Measurements from ENCODE around the gene PPP2R2B.

The PPP2R2B gene

DNA sequence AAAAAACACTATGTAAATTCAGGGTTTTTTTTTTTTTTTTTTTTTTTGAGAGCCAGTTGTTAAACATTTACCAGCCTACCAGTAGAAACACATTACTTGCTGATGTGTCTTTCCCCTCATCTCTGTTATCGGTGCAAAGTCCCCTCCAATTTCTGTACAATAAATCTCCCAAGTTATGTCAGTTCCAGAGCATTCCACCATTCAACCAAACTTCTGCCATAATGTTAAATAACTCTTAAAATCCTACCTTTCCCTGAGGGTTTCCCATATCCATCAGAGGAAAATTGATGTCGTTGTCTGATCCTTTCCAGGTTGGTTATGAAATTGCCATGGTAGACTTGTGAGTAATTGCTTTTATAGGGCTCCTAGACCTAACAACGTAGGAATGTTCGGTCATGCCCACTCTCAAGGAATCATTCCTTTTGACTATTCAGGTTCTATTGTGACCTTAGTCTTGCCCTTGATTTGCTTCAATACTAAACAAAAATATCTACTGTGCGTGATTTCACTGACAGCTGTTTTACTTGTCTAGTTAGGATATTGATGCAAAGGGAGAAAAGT, 5.6 kb upstream of the PPP2R2B start (continued):
- TF ChIP-seq, protein P1, sequence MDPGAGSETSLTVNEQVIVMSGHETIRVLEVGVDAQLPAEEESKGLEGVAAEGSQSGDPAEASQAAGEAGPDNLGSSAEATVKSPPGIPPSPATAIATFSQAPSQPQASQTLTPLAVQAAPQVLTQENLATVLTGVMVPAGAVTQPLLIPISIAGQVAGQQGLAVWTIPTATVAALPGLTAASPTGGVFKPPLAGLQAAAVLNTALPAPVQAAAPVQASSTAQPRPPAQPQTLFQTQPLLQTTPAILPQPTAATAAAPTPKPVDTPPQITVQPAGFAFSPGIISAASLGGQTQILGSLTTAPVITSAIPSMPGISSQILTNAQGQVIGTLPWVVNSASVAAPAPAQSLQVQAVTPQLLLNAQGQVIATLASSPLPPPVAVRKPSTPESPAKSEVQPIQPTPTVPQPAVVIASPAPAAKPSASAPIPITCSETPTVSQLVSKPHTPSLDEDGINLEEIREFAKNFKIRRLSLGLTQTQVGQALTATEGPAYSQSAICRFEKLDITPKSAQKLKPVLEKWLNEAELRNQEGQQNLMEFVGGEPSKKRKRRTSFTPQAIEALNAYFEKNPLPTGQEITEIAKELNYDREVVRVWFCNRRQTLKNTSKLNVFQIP (CRISPR knock-in tag; IDR thresholded peaks at IDR 0.05; ENCODE audit: borderline replicate concordance, low read depth): no peak
- TF ChIP-seq TCF4 (CRISPR knock-in tag; IDR thresholded peaks at IDR 0.05; ENCODE audit: borderline replicate concordance): no peak
- TF ChIP-seq ISL1 (CRISPR knock-in tag; IDR thresholded peaks at IDR 0.05): no peak
- TF ChIP-seq GLIS3 (CRISPR knock-in tag; IDR thresholded peaks at IDR 0.05): no peak
- no peak for TF ChIP-seq BACH2 (CRISPR knock-in tag; IDR thresholded peaks at IDR 0.05; ENCODE audit: borderline replicate concordance)
- no peak for TF ChIP-seq CSDC2 (CRISPR knock-in tag; IDR thresholded peaks at IDR 0.05)

DNA sequence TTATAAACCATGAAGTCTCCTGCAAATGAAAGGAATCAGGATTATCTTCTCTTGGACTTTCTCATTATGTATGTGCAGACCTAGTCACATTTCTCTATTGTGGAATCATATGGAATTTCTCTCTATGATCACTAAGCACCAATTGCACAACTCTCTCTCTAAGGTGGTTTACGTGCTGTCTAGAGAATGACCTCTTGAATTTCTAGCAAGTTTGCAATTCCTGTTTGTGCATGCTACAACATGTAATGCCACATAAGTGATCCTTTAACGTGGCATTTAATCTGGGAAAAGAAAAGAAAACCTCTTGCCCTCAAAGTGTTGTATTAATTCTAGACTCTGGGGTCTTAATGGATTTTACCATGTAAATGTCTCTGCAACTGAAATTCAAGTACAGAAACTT, 5.0 kb upstream of the PPP2R2B start:
- no peak for ATAC-seq
- TF ChIP-seq ZNF565 (CRISPR knock-in tag; conservative IDR thresholded peaks at IDR 0.05; ENCODE audit: low read depth) (no peak), ESRRG (CRISPR knock-in tag; IDR thresholded peaks at IDR 0.05) (no peak), ARNTL (CRISPR knock-in tag; IDR thresholded peaks at IDR 0.05; ENCODE audit: borderline replicate concordance, low read depth) (no peak), BACH2 (CRISPR knock-in tag; IDR thresholded peaks at IDR 0.05; ENCODE audit: borderline replicate concordance) (no peak), ZC3H10 (CRISPR knock-in tag; IDR thresholded peaks at IDR 0.05) (no peak), SNAI2 (CRISPR knock-in tag; IDR thresholded peaks at IDR 0.05) (no peak), ZNF8 (CRISPR knock-in tag; IDR thresholded peaks at IDR 0.05) (no peak), ZNF70 (CRISPR knock-in tag; IDR thresholded peaks at IDR 0.05) (no peak), TCF4 (CRISPR knock-in tag; IDR thresholded peaks at IDR 0.05; ENCODE audit: borderline replicate concordance) (no peak), CSDC2 (CRISPR knock-in tag; IDR thresholded peaks at IDR 0.05) (no peak), OSR1 (CRISPR knock-in tag; IDR thresholded peaks at IDR 0.05) (no peak), PPARA (CRISPR knock-in tag; IDR thresholded peaks at IDR 0.05; ENCODE audit: borderline replicate concordance) (no peak), ZFP30 (CRISPR knock-in tag; IDR thresholded peaks at IDR 0.05) (no peak), ZFP3 (CRISPR knock-in tag; IDR thresholded peaks at IDR 0.05) (no peak), TOX (CRISPR knock-in tag; IDR thresholded peaks at IDR 0.05; ENCODE audit: borderline replicate concordance) (no peak), RARB (CRISPR knock-in tag; IDR thresholded peaks at IDR 0.05) (no peak)
- TF ChIP-seq, protein P1 (CRISPR knock-in tag; IDR thresholded peaks at IDR 0.05; ENCODE audit: borderline replicate concordance, low read depth): no peak
- TF ChIP-seq, protein P2, sequence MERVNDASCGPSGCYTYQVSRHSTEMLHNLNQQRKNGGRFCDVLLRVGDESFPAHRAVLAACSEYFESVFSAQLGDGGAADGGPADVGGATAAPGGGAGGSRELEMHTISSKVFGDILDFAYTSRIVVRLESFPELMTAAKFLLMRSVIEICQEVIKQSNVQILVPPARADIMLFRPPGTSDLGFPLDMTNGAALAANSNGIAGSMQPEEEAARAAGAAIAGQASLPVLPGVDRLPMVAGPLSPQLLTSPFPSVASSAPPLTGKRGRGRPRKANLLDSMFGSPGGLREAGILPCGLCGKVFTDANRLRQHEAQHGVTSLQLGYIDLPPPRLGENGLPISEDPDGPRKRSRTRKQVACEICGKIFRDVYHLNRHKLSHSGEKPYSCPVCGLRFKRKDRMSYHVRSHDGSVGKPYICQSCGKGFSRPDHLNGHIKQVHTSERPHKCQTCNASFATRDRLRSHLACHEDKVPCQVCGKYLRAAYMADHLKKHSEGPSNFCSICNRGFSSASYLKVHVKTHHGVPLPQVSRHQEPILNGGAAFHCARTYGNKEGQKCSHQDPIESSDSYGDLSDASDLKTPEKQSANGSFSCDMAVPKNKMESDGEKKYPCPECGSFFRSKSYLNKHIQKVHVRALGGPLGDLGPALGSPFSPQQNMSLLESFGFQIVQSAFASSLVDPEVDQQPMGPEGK (CRISPR knock-in tag; IDR thresholded peaks at IDR 0.05; ENCODE audit: borderline replicate concordance): no peak
- TF ChIP-seq, protein P3, sequence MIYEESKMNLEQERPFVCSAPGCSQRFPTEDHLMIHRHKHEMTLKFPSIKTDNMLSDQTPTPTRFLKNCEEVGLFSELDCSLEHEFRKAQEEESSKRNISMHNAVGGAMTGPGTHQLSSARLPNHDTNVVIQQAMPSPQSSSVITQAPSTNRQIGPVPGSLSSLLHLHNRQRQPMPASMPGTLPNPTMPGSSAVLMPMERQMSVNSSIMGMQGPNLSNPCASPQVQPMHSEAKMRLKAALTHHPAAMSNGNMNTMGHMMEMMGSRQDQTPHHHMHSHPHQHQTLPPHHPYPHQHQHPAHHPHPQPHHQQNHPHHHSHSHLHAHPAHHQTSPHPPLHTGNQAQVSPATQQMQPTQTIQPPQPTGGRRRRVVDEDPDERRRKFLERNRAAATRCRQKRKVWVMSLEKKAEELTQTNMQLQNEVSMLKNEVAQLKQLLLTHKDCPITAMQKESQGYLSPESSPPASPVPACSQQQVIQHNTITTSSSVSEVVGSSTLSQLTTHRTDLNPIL (CRISPR knock-in tag; IDR thresholded peaks at IDR 0.05; ENCODE audit: low read depth): no peak
- TF ChIP-seq, protein P4, sequence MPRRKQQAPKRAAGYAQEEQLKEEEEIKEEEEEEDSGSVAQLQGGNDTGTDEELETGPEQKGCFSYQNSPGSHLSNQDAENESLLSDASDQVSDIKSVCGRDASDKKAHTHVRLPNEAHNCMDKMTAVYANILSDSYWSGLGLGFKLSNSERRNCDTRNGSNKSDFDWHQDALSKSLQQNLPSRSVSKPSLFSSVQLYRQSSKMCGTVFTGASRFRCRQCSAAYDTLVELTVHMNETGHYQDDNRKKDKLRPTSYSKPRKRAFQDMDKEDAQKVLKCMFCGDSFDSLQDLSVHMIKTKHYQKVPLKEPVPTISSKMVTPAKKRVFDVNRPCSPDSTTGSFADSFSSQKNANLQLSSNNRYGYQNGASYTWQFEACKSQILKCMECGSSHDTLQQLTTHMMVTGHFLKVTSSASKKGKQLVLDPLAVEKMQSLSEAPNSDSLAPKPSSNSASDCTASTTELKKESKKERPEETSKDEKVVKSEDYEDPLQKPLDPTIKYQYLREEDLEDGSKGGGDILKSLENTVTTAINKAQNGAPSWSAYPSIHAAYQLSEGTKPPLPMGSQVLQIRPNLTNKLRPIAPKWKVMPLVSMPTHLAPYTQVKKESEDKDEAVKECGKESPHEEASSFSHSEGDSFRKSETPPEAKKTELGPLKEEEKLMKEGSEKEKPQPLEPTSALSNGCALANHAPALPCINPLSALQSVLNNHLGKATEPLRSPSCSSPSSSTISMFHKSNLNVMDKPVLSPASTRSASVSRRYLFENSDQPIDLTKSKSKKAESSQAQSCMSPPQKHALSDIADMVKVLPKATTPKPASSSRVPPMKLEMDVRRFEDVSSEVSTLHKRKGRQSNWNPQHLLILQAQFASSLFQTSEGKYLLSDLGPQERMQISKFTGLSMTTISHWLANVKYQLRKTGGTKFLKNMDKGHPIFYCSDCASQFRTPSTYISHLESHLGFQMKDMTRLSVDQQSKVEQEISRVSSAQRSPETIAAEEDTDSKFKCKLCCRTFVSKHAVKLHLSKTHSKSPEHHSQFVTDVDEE (CRISPR knock-in tag; IDR thresholded peaks at IDR 0.05): no peak

DNA sequence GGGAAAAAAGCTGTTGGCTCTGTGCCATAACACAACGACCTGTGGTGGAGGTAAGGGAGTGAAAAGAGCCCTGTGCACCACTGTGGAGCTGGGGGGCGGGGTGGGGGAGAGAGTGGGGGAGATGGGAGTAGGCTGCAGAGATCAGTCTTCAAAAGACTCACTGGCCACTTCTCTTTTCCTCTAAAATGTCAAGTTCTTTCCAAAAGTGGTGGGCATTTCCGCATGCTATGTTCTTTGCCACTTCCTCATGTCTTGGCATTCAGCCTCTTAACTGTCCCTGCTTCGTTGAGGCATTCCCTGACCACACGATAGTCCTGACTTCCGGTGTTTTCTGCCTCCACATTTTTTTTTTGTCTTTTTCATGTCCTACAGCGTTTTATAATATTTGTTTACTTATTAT, 2.4 kb upstream of the PPP2R2B start:
- no peak for ATAC-seq
- no peak for TF ChIP-seq BACH2 (CRISPR knock-in tag; IDR thresholded peaks at IDR 0.05; ENCODE audit: borderline replicate concordance)
- TF ChIP-seq SNAI2 (CRISPR knock-in tag; IDR thresholded peaks at IDR 0.05): no peak
- no peak for TF ChIP-seq ESRRG (CRISPR knock-in tag; IDR thresholded peaks at IDR 0.05)
- TF ChIP-seq ZC3H10 (CRISPR knock-in tag; IDR thresholded peaks at IDR 0.05): no peak
- TF ChIP-seq, protein P3 (CRISPR knock-in tag; IDR thresholded peaks at IDR 0.05; ENCODE audit: low read depth): no peak
- no peak for TF ChIP-seq ZFP30 (CRISPR knock-in tag; IDR thresholded peaks at IDR 0.05)
- no peak for TF ChIP-seq ISL1 (CRISPR knock-in tag; IDR thresholded peaks at IDR 0.05)
- TF ChIP-seq RARB (CRISPR knock-in tag; IDR thresholded peaks at IDR 0.05): no peak
- no peak for TF ChIP-seq OSR1 (CRISPR knock-in tag; IDR thresholded peaks at IDR 0.05)

Measured in SK-N-SH treated with all-trans-retinoic acid at 6 μM for 48 hours (cell line).